A549 (cell line): ENCODE data around the gene MUC4. TPM values are rescaled to one million over a fixed set of nuclear protein-coding genes. Genes with fewer than 3 reads are reported as not detected.
"Not testable (repeated sequence)": the region's sequence is repeated elsewhere in the genome, so short reads cannot be mapped to it uniquely, and the experiment has no call there.

ENCODE experiments used
- ATAC-seq, 2 experiments: fragments of 200-7000 bp in 1 of 2; fragments of >200 bp in 1 of 2; cut with Nextera tagmentation in 1 of 2; cut with Tn5 transposase in 1 of 2; 3 replicates each; pipeline versions ENCODE4 v1.8.0 to v1.9.1; 2018 to 2020; ENCODE audit warnings: mild to moderate bottlenecking in 1 of 2, moderate library complexity in 1 of 2
- CTCF ChIA-PET: fragments of 300-600 bp; sonication (Branson Sonifier 250); formaldehyde crosslinking; extraction: SDS; loops from one replicate; lab custom pipeline; 2021; ENCODE audit warnings: antibody characterized with exemption, inconsistent platforms; lab: Yijun Ruan, JAX
- POLR2A ChIA-PET: fragments of 350-600 bp; formaldehyde crosslinking; extraction: SDS; loops from one replicate; lab custom pipeline; 2021; ENCODE audit warnings: antibody characterized with exemption, inconsistent platforms; lab: Yijun Ruan, JAX
- DNase-seq, 2 experiments: peaks; one replicate each; pipeline versions ENCODE4 v3.0.0 to v3.0.0-alpha.2; 2011 to 2016; ENCODE audit warnings: low read depth in 1 of 2, low spot score in 1 of 2
- FAIRE-seq: peaks from 2 replicates; lab custom pipeline; 2011; peaks lifted over from hg19 to GRCh38; lab: Jason Lieb, UNC
- H3K27ac ChIP-seq, 2 experiments: fragments of >200 bp; sonication (Bioruptor Twin); formaldehyde crosslinking; 3 replicates each; pipeline ENCODE4 v1.5.1; 2016 to 2017
- H3K4me1 ChIP-seq: fragments of >200 bp; sonication (Bioruptor Twin); formaldehyde crosslinking; 3 replicates; pipeline ENCODE4 v1.6.1; 2016
- H3K4me2 ChIP-seq: fragments of >200 bp; sonication (Bioruptor Twin); formaldehyde crosslinking; 3 replicates; pipeline ENCODE4 v1.6.1; 2016
- H3K4me3 ChIP-seq: fragments of >200 bp; sonication (Bioruptor Twin); formaldehyde crosslinking; 3 replicates; pipeline ENCODE4 v1.5.1; 2016
- H3K9me3 ChIP-seq: fragments of >200 bp; sonication (Bioruptor Twin); formaldehyde crosslinking; 3 replicates; pipeline ENCODE4 v1.6.1; 2016
- CHD2 ChIP-seq: fragments of 150-350 bp; IDR thresholded peaks from 2 replicates; pipeline ENCODE4 v1.6.1; 2014; ENCODE audit warnings: low read length; ENCODE audit not compliant: partially characterized antibody
- CHD4 ChIP-seq: fragments of 200-600 bp; sonication (generic); IDR thresholded peaks from 2 replicates; pipeline ENCODE4 v1.6.1; 2016; ENCODE audit warnings: antibody characterized with exemption, mild to moderate bottlenecking, borderline replicate concordance
- FOSB ChIP-seq: fragments of 250-450 bp; sonication (Bioruptor Pico); IDR thresholded peaks from 2 replicates; pipeline ENCODE4 v1.5.0; 2020; ENCODE audit warnings: mild to moderate bottlenecking, moderate library complexity
- FOSL2 ChIP-seq, 2 experiments: fragments of 450-650 bp in 1 of 2; fragments of >200 bp in 1 of 2; sonication (Bioruptor Twin) in 1 of 2; formaldehyde crosslinking; IDR thresholded peaks; 2 replicates each; pipeline versions ENCODE4 v1.5.0 to v1.6.1; 2016 to 2020; ENCODE audit warnings: mild to moderate bottlenecking in 1 of 2, moderate library complexity in 1 of 2
- RNF2 ChIP-seq: fragments of 200-600 bp; sonication (generic); IDR thresholded peaks from 2 replicates; pipeline ENCODE4 v1.6.1; 2016; ENCODE audit warnings: low read depth, mild to moderate bottlenecking, antibody characterized with exemption, moderate library complexity, borderline replicate concordance
- SMC3 ChIP-seq: fragments of >200 bp; sonication (Bioruptor Twin); formaldehyde crosslinking; IDR thresholded peaks from 3 replicates; pipeline ENCODE4 v1.6.1; 2018; ENCODE audit warnings: inconsistent platforms
- SREBF2 ChIP-seq: fragments of 450-650 bp; IDR thresholded peaks from 2 replicates; pipeline ENCODE4 v1.6.1; 2014; ENCODE audit warnings: mild to moderate bottlenecking, moderate library complexity
- TP53 ChIP-seq: fragments of 250-450 bp; sonication (Bioruptor Pico); IDR thresholded peaks from 2 replicates; pipeline ENCODE4 v1.5.0; 2021; ENCODE audit warnings: mild to moderate bottlenecking, moderate library complexity
- ZSCAN20 ChIP-seq: fragments of 250-450 bp; sonication (Bioruptor Pico); IDR thresholded peaks from 2 replicates; pipeline ENCODE4 v1.8.0; 2022; ENCODE audit warnings: mild to moderate bottlenecking, moderate library complexity
- WGBS: methylation state at CpG from one replicate; pipeline ENCODE4 v1.1.6; 2017; ENCODE audit errors: missing lambda C conversion rate; 5-methylcytosine and 5-hydroxymethylcytosine counted together
- polyA plus RNA-seq, 4 experiments: library from polyadenylated mRNA; depleted of rRNA in 3 of 4; stranded (reverse); fragments of >200 nt; fragmentation: RNase III in 1 of 4; extraction: RNeasy Plus Mini Kit Qiagen cat#74134 plus additional on column Dnase treatment in 1 of 4; gene quantifications; 2 replicates in 3 of 4; 3 replicates in 1 of 4; pipeline ENCODE4 v1.2.3, GENCODE V29; 2011 to 2017
- TF ChIP-seq, protein P1 (sequence below): fragments of 250-450 bp; sonication (Bioruptor Pico); IDR thresholded peaks from 2 replicates; pipeline ENCODE4 v1.5.0; 2020; ENCODE audit warnings: low read depth, mild to moderate bottlenecking, moderate library complexity

Gene MUC4
- polyA plus RNA-seq, 2 of the 4 experiments (the other 2 are of a cell fraction) = 0.04 TPM; not detected in 1

- FAIRE-seq, H3K4me2 ChIP-seq, POLR2A ChIA-PET, CTCF ChIA-PET, H3K9me3 ChIP-seq, H3K4me3 ChIP-seq, DNase-seq, ATAC-seq, H3K27ac ChIP-seq: not testable (repeated sequence)
- H3K4me1 ChIP-seq = peaks cover 16% of the 10 kb centered on the region
- 80% methylated on average over 9 of the region's 21 CpGs for WGBS
Observed at GRCh38 chr3:195722139-195722995, 89.4 kb downstream of the MUC4 start.

- DNase-seq = not testable (repeated sequence)
- CTCF ChIA-PET = interaction anchor here (0.6 to 1.9 kb wide), 8 partner anchors 17 to 173 kb away, joined by 3 to 18 read pairs (median 4); no protein-coding TSS in a partner anchor
Observed at GRCh38 chr3:195720831-195721506, 90.8 kb downstream of the MUC4 start, which contains the start of gene MUC20. TSS of gene MUC20 (plus strand) at chr3:195720978. CDS start at chr3:195721008, 30 bp downstream.

GRCh38 chr3:195719514-195720254 is 92.0 kb downstream of the MUC4 start:
- H3K4me1 ChIP-seq = peaks cover 36% of the 10 kb centered on the region
- 88% methylated on average over 16 of the region's 16 CpGs for WGBS
- H3K9me3 ChIP-seq, POLR2A ChIA-PET, DNase-seq, H3K4me3 ChIP-seq, ATAC-seq, FAIRE-seq, H3K4me2 ChIP-seq, H3K27ac ChIP-seq: not testable (repeated sequence)
- CTCF ChIA-PET = interaction anchor here (0.6 to 1.9 kb wide), 8 partner anchors 10 to 140 kb away, joined by 3 to 18 read pairs (median 5); no protein-coding TSS in a partner anchor

More at GRCh38 chr3:195720831-195721506, 90.8 kb downstream of the MUC4 start, which contains the start of gene MUC20:
- WGBS = 80% methylated on average over 16 of the region's 16 CpGs
- H3K27ac ChIP-seq, H3K4me2 ChIP-seq, H3K4me3 ChIP-seq, POLR2A ChIA-PET, FAIRE-seq, H3K9me3 ChIP-seq, ATAC-seq: not testable (repeated sequence)
- peaks cover 30% of the 10 kb centered on the region for H3K4me1 ChIP-seq

DNA sequence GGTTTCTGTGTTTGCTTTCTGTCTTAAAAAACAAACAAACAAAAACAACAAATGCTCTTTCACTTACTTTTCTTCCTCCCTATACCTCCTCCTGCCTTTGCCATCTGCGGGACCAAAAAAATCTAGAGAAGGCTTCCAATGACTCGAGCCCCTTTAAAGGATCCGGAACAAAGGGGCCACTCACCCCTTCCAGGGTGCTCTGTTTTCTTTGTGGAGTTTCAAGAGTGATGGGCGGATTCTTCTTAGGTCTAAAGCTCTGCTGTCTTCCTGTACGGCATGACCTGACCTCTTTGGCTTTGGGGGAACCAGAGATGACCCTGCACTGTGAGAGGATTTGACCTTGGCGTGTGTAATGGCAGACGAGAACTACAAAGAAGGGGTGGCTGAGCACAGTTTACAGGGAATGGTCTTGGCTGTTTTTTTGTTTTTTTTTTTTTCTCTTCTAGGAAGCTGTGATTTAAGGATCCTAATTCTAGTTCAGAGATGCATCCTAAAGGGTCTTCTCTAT is 93.2 kb downstream of the MUC4 start:
- TF ChIP-seq RNF2 (no peak), FOSB (CRISPR knock-in tag) (no peak), ZSCAN20 (no peak), CHD4 (no peak), FOSL2 (IDR thresholded peaks at IDR 0.05) (0 out of 2 replicates have a peak, but pooled peaks have one; percentile 5), FOSL2 (CRISPR knock-in tag; IDR thresholded peaks at IDR 0.05) (no peak)
- ChIA-PET CTCF (interaction anchor here (0.6 to 5.3 kb wide), 4 partner anchors 14 to 176 kb away, joined by 3 to 33 read pairs (median 4); no protein-coding TSS in a partner anchor), POLR2A (no interaction called here)
- H3K9me3 ChIP-seq = no peaks in the 10 kb centered on the region
- H3K4me2 ChIP-seq = peak overlapping the region; percentile 11; the same call in 2 of the 3 replicates
- FAIRE-seq = no peak
- WGBS = 73% methylated on average over 7 of the region's 7 CpGs
- H3K4me1 ChIP-seq = peaks cover 36% of the 10 kb centered on the region
- no peak for ATAC-seq
- no peak for DNase-seq
- no peak overlapping the region for H3K4me3 ChIP-seq
- no peak overlapping the region; a peak in 2 of 6 replicates for H3K27ac ChIP-seq

GRCh38 chr3:195717852-195718476 is 93.8 kb downstream of the MUC4 start:
- POLR2A ChIA-PET = no interaction called here
- Histone ChIP-seq H3K4me3 (no peak overlapping the region), H3K9me3 (no peaks in the 10 kb centered on the region), H3K4me2 (peak overlapping the region; percentile 11; the same call in 2 of the 3 replicates), H3K4me1 (peaks cover 36% of the 10 kb centered on the region), H3K27ac (peak overlapping the region; percentile 3 to 15; a peak in 2 of 6 replicates)
- TF ChIP-seq TP53 (CRISPR knock-in tag) (0 out of 2 replicates have a peak, but pooled peaks have one; percentile 34), SREBF2 (no peak), SMC3 (no peak), CHD2 (no peak)
- TF ChIP-seq, protein P1, sequence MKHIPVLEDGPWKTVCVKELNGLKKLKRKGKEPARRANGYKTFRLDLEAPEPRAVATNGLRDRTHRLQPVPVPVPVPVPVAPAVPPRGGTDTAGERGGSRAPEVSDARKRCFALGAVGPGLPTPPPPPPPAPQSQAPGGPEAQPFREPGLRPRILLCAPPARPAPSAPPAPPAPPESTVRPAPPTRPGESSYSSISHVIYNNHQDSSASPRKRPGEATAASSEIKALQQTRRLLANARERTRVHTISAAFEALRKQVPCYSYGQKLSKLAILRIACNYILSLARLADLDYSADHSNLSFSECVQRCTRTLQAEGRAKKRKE = no peak
- no peak for DNase-seq
- CTCF ChIA-PET = interaction anchor here (0.9 to 5.3 kb wide), 7 partner anchors 14 to 195 kb away, joined by 3 to 33 read pairs (median 4); no protein-coding TSS in a partner anchor
- FAIRE-seq = no peak
- 54% methylated on average over 5 of the region's 5 CpGs for WGBS
- ATAC-seq = no peak; a peak in 1 of 6 replicates
